NCI-H128 (cell line): ENCODE measurements around the gene UBR2.
"Not testable (repeated sequence)": the region's sequence is repeated elsewhere in the genome, so short reads cannot be mapped to it uniquely, and the experiment has no call there.

ENCODE experiments used
- DNase-seq: peaks from one replicate; lab custom pipeline; 2025; ENCODE audit not compliant: unreplicated experiment; lab: John Stamatoyannopoulos, UW

UBR2 gene

DNA sequence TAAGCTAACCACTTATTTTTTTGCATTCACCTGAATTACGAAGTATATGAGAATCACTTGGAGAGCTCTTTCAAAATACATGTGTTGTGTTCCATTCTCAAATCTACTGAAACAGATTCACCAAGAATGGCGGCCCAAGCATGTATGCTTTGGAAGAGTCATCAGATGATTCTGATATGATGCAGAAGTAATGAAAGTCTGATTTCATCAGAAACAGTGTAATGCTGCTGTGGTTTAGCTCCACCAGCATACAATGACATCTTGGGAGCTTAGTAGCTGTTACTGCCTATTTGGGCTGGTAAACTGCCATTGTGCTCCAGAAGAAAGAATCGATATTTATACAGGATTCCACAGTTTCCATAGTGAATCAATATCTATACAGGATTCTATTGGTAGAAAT, 52.9 kb downstream of the UBR2 start:
- no peak for DNase-seq

DNA sequence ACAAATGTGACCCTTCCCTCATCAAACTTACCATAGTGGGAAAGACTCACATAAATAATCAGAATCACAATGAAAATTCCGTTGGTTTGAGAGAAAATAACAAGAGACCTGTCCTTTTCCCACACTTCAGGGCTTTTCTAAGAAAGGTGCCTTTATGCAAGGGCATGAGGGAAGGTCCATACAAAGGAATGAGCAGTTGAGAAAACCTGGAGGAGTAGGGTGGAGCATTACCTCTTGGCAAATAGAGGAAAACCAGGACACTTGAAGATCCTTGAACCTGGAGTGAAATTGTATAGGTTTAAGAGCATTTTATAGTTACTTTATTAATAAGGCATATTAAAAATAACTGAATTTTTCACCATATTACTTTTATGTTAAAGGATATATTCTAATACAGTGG, 54.3 kb downstream of the UBR2 start:
- no peak for DNase-seq

DNA sequence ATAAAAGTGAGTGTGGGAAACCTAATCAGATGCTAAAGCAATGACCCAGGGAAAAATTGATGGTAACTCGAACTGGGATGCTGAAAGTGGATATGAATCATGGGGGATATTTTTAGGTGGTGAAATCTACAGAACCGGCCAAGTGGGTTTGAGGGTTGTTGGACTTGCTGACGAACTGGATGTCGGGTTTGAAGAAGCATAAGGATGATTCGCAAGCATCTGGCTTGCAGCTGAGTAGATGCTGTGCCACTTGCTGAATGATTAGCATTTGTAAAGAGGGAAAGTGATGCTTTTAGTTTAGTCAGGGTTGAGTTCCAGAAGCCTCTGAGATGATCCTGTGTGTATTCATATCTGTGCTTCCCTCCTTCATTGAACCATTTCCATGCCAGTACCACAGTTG, 54.9 kb downstream of the UBR2 start:
- DNase-seq, result no peak

DNA sequence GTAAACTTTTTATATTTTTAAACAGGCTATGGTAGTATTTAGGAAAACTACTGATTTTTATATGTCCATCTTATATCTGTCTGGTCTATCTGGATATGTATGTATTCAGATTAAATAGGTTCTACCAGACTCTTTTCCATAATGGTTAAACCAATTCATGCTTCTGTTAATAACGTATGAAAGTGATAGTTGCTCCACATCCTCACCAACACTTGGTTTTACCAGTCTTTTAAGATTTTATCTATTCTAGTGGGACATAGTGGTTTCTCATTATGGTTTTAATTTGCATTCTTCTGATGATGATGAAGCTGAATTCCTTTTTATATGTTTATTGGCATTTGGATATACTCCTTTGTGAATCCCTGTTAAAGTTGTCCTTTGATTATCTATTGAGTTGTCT, 56.1 kb downstream of the UBR2 start:
- no peak for DNase-seq

DNA sequence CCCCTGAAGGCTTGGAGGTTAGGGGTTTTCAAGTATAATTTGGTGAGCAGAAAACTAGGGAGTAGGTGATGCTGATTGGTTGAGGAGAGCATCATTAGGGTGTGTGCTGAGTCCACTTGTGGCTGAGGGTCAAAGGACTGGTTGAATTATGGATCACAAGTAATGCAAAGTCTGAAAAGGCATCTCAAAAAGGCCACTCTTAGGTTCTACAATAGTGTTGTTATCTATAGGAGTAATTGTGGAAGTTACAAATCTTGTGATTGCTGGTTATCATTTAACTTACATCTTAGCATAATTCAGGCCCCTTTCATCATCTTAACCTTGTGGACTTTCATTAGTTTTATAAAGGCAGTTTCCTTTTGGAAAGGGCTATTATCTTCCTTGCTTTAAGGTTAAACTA, 60.8 kb downstream of the UBR2 start:
- DNase-seq, result no peak

DNA sequence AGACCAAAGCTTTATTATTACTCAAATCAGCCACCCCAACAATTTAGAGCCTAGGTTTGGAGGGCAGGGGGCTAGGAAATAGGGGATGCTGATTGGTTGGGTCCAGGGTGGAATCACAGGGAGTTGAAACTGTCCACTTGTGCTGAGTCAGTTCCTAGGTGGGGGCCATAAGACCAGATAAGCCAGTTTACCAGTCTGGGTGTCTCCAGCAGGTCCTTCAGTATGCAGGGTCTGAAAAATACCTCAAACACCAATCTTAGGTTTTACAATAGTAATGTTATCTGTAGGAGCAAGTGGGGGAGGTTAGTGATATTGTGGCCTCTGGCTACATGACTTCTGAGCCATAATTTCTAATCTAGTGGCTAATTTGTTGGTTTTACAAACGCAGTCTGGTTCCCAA, 63.2 kb downstream of the UBR2 start:
- DNase-seq, result no peak

DNA sequence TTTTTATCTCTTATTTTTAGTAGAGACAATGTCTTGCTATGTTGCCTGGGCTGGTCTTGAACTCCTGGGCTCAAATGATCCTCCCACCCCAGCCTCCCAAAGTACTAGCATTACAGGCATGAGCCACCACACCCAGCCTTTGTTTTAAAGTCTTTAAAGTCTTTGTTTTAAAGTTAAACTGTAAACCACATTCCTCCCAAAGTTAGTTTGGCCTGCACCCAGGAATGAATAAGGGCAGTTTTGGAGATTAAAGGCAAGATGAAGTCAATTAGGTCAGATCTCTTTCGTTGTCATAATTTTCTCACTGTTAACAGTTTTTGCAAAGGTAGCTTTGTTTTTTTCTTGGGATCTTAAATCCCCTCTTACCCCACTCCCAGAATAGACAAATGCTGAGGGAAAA, 63.8 kb downstream of the UBR2 start:
- DNase-seq, result no peak

DNA sequence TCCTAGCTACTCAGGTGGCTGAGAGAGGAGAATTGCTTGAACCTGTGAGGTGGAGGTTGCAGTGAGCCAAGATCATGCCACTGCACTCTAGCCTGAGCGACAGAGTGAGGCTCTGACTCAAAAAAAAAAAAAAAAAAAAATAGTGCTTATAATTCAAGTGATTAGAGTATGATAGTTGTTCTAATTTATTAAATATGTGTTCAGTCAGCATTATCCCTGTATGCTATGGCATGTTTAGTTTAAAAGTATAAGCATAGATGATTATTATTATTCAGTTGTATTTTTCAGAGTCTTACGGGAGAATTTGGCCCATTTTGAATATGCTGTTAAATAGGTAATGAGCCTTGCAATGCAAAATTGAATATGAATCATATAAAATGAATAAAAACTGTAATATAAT, 64.8 kb downstream of the UBR2 start:
- DNase-seq, result no peak

DNA sequence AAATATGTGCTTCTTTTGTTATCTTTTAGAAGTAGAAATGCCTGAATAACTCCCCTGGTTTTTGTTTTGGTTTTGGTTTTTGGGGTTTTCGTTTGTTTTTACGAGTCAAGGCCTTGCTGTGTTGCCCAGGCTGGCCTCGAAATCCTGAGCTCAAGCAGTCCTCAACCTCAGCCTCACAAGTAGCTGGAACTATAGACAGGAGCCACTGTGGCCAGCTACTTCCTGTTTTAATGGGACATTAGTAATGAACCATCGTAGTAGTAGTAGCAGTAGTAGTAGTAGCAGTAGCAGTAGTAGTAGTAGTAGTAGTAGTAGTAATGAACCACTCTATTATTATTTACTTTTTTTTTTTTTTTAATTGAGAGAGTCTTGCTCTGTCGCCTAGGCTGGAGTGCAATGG, 66.0 kb downstream of the UBR2 start:
- DNase-seq, result no peak

DNA sequence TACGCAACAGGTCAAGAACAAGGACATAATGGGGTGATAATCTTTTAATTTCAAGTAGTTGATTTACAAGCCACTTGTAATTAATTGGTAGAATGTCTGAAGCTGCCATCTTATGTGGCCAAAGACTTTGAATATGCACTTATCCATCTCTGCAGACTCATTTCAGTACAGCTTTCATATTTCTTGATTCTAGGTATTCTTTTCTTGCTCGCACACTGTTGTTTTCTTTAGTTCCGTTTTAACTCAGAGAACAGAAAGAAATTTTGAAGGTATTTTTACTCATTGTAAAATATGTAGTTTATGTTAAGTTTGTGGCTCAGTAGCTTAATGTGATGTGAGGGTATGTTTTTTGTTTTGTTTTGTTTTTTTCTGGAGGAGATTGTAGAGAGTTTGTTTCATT, 73.9 kb downstream of the UBR2 start:
- no peak for DNase-seq

DNA sequence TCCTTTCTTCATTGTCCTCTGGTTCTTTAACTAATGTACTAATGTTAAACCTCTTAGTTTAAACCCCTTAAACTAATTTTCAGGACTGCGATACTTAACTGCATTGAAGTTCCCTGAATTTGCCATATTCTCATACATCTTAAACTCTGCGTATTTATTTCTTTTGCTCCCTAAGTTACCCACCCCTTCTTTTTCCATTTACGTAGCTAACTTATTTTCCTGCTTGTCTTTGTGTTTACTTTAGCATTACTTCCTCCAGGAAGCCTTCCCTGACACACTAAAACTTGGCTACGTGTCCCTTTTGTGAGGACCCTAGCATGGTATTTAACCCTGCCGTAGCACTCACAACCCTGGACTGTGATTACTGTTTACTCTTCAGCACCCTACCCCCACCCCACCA, 79.0 kb downstream of the UBR2 start:
- DNase-seq, result no peak

DNA sequence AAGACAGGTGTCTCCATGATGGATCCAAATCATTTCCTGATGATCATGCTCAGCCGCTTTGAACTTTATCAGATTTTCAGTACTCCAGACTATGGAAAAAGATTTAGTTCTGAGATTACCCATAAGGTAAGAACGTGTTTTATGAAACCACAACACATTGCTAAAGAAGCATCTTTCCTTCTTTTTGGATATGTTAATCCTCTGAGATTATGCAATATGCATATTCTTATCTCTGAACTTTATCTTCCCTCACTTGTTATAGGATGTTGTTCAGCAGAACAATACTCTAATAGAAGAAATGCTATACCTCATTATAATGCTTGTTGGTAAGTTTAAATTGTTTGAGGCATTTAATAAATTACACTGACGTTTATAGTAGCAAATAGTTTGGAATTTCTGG, 80.4 kb downstream of the UBR2 start:
- DNase-seq, result no peak

DNA sequence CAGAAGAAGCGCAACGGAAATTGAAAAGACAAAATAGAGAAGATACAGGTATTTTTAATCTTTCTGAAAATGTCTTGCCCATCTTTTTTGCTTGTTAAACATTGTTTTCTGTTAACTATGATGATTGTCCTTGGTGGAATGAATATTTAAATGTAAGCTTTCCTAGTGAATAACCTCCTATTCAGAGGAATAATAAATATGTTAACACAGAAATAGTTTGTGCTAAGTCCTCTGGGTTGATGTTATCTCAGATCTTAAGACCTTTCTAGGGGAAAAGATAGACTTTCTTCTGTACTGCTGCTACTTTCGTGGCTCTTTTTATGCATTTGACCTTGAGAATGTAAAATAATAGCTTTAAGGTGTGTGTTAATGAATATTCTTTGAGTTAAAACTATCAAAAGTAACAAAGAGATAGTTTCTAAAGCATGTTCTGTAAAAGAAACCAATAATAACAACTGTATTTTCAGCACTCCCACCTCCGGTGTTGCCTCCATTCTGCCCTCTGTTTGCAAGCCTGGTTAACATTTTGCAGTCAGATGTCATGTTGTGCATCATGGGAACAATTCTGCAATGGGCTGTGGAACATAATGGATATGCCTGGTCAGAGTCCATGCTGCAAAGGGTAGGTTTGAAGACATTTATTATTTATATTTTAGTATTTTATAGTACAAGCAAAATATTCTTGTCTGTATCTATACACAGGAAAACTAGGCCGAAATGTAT, 88.4 kb downstream of the UBR2 start:
- no peak for DNase-seq

DNA sequence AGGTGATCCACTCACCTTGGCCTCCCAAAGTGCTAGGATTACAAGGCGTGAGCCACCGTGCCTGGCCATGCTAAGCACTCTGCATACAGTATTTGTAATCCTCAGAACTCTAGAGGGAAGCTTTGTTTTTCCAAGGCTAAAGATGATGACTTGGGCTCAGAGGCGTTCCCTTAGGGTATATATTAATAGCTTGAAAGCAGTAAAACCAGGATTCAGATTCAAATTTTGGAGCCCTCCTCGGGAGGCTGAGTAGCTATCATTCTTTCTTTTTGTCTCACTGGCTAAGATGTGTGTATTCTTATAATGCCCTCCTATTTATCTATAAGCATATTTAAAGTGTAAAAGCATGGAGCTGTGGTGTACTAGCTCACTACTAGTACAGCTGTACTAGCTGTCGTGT, 90.0 kb downstream of the UBR2 start:
- DNase-seq, result no peak

DNA sequence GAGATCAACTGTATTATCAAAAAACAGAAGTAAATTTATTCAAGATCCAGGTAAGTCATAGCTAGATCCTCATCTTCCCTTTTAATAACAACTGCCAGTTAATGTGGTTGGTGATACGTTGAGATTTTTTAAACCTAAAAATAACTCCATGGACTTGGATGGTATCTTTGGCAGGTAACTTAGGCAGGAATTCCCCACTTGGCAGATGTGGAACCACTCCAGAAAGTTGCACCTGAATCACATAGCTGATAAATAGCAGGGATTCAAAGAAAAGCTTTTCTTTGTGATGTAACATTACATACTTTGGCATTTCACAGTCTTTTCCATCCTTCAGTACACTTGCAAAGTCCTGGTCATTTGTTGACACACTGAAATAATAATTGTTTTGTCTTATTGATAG, 96.0 kb downstream of the UBR2 start:
- no peak for DNase-seq

DNA sequence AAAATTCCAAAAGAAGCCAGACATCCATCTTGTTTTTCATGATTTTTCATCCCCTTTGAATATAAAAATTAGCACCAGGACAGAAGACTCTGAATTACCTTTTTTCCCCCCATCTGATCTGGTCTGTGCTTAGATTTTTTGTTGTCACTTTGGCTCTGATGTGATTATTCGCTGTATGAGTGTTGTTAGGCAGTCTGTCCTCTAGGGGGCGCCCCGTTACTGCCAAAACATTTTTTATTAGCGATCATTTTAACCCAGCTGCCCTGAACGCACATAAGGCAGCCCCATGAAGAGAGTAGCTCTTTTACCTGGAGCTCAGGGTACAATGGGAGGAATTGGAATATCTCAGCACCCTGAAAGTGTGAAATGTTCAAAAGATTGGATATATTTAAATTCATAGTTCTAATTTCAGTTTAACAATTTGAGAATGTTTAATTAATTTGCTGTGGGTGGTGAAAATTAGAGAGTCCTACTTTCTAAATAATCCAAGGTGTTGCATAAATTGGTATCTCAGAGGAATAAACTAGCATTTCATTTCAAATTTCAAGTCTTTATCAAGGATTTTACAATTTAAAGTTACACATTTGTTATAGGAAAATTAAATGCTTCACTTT, 97.8 kb downstream of the UBR2 start:
- peak; percentile 64 for DNase-seq

DNA sequence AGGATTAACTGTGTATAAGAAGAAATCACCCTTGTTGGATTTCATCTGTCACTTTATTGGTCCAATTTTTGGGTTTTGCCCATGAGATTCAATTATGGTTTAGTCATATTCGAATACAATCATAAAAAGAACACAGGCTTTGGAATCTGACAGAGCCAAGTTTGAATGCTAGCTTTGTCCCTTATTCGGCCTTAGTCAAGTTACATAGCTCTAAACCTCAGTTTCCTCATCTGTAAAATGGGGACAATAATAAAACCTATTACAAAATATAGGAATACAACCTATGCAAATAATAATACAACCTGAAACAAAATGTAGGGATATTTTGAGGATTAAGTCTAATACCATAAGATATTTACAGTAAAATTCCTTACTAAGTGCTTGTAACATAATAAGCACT, 100.9 kb downstream of the UBR2 start:
- no peak for DNase-seq

DNA sequence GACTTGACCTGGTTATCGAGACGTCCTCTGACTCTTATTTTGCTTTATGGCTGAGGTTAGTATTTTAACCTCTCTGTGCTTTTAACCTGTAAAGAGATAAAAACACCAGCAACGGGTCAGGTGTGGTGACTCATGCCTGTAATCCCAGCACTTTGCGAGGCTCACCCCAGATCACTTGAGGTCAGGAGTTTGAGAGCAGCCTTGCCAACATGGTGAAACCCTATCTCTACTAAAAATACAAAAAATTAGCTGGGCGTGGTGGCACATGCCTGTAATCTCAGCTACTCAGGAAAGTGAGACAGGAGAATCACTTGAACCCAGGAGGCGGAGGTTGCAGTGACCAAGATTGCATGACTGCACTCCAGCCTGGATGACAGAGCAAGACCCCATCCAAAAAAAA, 110.5 kb downstream of the UBR2 start:
- DNase-seq, result not testable (repeated sequence)

DNA sequence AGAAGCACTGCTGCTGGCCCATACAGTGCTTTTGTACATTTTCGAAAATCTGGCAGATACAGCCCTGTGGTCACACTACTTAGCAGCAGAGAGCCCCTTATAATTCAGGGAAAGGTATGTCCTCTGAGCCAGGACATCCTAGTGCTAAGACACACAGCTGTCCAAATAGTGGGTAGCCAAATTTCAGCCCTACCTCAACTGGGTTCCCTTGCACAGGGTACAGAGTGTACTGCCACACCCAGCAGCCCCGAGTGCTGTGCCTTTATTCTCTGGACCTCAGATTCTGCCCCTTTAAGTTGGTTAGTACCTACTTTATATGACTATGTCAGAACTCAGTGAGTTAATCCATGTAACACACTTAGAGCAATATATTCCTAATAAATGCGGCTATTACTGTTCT, 111.0 kb downstream of the UBR2 start:
- DNase-seq, result no peak

DNA sequence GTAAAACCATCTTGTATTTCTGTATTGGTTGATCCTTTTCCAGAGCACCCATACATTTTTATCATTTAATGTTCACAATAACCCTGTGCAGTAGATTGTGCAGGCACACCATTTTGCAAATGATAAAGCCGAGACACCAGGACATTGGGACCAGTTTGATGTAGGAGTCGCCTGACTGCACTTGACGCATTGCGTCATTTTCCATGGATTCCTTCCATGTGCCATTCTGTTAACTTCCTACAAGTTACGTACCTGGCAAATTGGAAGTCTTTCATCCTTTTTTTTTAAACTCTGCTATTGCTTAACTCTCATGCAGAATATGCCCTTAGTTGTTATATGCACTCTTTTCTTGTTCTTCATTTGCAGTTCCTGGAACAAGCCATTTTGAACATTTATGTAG, 115.5 kb downstream of the UBR2 start:
- DNase-seq, result no peak

DNA sequence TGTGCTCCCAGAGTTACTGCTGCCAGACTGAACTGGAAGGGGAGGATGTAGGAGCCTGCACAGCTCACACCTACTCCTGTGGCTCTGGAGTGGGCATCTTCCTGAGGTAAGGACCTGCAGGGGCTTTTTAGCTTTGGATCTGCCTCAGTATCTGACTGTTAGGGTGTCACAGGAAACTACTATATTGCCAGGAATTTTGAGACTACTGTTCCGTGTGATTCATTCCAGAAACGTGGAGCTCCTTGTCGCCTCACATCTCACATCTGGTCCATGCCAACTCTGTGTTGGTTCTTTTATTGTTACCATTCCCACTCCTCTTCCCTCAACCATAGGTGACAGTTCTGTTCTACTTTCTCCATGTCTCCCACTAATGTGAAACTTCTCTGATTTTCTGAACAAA, 124.5 kb downstream of the UBR2 start:
- DNase-seq, result no peak

DNA sequence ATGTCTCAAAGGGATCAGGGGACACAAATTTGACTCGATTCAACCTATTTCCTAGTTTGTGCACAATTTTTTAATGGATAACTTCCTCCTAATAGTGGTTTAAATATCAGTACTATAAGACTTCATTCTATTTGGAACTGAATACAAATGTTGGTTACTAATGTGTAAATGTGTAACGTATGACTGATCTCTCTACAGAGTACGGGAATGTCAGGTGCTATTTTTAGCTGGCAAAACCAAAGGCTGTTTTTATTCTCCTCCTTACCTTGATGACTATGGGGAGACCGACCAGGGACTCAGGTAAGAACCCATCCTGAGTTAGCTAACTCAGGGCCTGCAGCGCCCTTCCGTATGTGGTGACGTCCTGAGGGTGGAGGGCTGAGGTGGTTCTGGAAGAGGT, 125.5 kb downstream of the UBR2 start:
- DNase-seq, result no peak

DNA sequence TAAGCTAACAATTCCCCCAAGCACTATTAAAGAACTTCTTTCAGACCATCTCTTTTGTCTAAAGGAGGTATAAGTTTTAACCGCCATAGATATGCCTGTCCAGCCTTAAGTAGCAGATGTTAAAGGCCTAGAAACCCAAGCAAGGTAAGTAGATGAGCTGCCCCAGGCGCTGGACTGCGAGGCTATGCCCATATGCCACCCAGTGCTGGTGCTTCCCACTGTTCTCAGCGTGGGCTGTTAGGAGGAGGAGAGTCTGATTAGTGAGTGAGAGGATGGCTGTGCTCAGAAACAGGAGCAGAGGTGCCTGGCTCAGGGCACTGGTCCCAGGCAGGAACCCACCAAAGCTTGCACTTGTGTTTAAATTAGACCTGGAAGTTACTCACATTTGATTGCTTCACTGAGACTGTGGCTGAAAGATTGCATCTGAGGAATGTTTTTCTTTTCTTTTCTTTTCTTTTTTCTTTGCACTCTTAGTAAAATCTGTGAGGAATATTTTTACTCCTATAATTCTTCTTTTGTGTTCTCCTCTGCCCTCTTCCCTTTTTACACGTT, 126.4 kb downstream of the UBR2 start:
- no peak for DNase-seq
